Activated T-cell treated with anti-CD3 and anti-CD28 coated beads, Interleukin-2, amount 50 U/mL, for 24 hours (primary cell): Measurements from ENCODE around the gene WDFY4.

Experiments
- DNase-seq: peaks from one replicate; pipeline ENCODE4 v3.0.0-alpha.2; 2020
- H3K27ac Mint-ChIP-seq: 2 replicates; pipeline ENCODE4 v1.8.0; 2020; ENCODE audit warnings: mild to moderate bottlenecking, mixed read lengths
- H3K27me3 Mint-ChIP-seq: 2 replicates; pipeline ENCODE4 v1.8.0; 2020; ENCODE audit warnings: mixed read lengths
- H3K36me3 Mint-ChIP-seq: 2 replicates; pipeline ENCODE4 v1.8.0; 2020; ENCODE audit warnings: low read depth, mixed read lengths
- H3K4me1 Mint-ChIP-seq: 2 replicates; pipeline ENCODE4 v1.8.0; 2020; ENCODE audit warnings: low read depth, mixed read lengths
- H3K4me3 Mint-ChIP-seq: 2 replicates; pipeline ENCODE4 v1.8.0; 2020; ENCODE audit warnings: mild to moderate bottlenecking, moderate library complexity, mixed read lengths
- H3K9me3 Mint-ChIP-seq: 2 replicates; pipeline ENCODE4 v1.8.0; 2020; ENCODE audit warnings: mixed read lengths

The WDFY4 gene

DNA sequence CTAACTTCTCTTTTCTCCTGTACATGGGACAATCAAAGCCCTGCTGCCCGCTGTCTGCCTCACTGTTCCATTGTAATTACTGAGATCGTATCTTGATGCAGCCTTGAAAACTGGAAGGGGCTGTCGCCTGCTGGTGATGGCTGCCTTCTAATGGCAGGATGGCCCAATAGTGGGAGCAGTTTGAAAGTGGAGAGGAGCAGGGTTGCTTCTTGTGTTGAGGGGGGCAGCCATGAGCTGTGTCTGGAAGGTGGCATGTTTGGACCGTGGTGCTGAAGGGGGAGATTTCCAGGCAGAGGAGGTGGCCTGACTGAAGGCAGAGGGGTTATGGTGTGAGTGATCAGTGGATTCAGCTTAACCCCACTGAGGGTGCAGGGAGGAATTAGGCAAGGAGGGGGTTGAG lies 8.1 kb downstream of the WDFY4 start:
- Mint-ChIP-seq H3K27ac (no peak overlapping the region), H3K36me3 (no peaks in the 10 kb centered on the region), H3K27me3 (peaks cover 8% of the 10 kb centered on the region), H3K4me1 (no peaks in the 10 kb centered on the region), H3K4me3 (no peak overlapping the region), H3K9me3 (no peaks in the 10 kb centered on the region)
- DNase-seq = no peak

GRCh38 chr10:48693206-48693605 lies 8.5 kb downstream of the WDFY4 start:
- no peak overlapping the region for H3K27ac Mint-ChIP-seq
- H3K27me3 Mint-ChIP-seq = peaks cover 8% of the 10 kb centered on the region
- H3K4me3 Mint-ChIP-seq = no peak overlapping the region
- H3K4me1 Mint-ChIP-seq = no peaks in the 10 kb centered on the region
- H3K9me3 Mint-ChIP-seq = no peaks in the 10 kb centered on the region
- no peaks in the 10 kb centered on the region for H3K36me3 Mint-ChIP-seq
- DNase-seq = no peak

GRCh38 chr10:48694371-48695030 lies 9.8 kb downstream of the WDFY4 start:
- peaks cover 5% of the 10 kb centered on the region for H3K27me3 Mint-ChIP-seq
- H3K27ac Mint-ChIP-seq = no peak overlapping the region
- no peak for DNase-seq
- no peaks in the 10 kb centered on the region for H3K4me1 Mint-ChIP-seq
- H3K36me3 Mint-ChIP-seq = no peaks in the 10 kb centered on the region
- H3K4me3 Mint-ChIP-seq = no peak overlapping the region
- H3K9me3 Mint-ChIP-seq = no peaks in the 10 kb centered on the region

GRCh38 chr10:48695636-48696534 lies 11.2 kb downstream of the WDFY4 start:
- no peak for DNase-seq
- H3K27ac Mint-ChIP-seq = no peak overlapping the region
- H3K36me3 Mint-ChIP-seq = no peaks in the 10 kb centered on the region
- no peaks in the 10 kb centered on the region for H3K9me3 Mint-ChIP-seq
- H3K27me3 Mint-ChIP-seq = peaks cover 5% of the 10 kb centered on the region
- H3K4me1 Mint-ChIP-seq = no peaks in the 10 kb centered on the region
- H3K4me3 Mint-ChIP-seq = no peak overlapping the region

DNA sequence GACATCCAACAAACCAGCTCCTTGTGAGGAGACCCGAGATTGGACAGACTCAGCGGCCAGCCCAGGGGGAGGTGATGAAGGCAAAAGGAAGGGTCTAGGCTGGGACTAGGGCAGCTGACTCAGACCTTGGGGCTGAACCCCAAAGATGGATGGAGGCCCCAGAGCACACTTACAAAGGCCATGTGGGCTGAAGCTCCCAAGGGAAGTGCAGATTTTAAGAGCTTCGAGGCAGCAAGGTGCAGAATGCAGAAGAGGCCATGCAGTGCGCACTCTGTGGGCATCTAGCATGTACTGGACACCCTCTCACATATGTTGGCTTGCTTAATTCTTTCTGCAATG lies 11.8 kb downstream of the WDFY4 start:
- Mint-ChIP-seq H3K9me3 (no peaks in the 10 kb centered on the region), H3K36me3 (no peaks in the 10 kb centered on the region), H3K27ac (no peak overlapping the region), H3K27me3 (peaks cover 3% of the 10 kb centered on the region), H3K4me1 (no peaks in the 10 kb centered on the region), H3K4me3 (no peak overlapping the region)
- DNase-seq = no peak

DNA sequence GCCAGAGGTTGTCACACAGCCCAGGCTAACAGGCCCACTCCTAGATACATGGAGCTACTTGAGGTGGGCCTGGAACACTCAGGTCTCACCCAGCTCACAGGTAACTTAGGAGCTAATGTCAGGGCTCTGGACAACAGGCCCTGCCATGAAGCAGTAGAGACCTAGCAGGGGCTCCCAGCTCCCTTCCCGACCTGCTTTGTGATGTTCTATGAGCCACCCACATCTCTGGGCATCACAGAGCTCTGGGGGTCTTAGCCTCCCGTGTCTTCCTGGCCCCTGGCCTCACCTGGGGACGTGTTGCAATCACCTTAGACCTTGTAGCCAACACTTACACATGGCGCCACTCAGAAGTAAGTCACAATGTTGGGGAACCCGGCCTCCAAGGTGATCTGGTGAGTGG lies 12.4 kb downstream of the WDFY4 start:
- H3K4me1 Mint-ChIP-seq = no peaks in the 10 kb centered on the region
- DNase-seq = no peak
- H3K9me3 Mint-ChIP-seq = no peaks in the 10 kb centered on the region
- H3K27me3 Mint-ChIP-seq = no peaks in the 10 kb centered on the region
- H3K36me3 Mint-ChIP-seq = no peaks in the 10 kb centered on the region
- no peak overlapping the region for H3K4me3 Mint-ChIP-seq
- no peak overlapping the region for H3K27ac Mint-ChIP-seq

GRCh38 chr10:48697821-48698764 lies 13.4 kb downstream of the WDFY4 start:
- H3K4me1 Mint-ChIP-seq = no peaks in the 10 kb centered on the region
- no peak for DNase-seq
- no peaks in the 10 kb centered on the region for H3K9me3 Mint-ChIP-seq
- no peaks in the 10 kb centered on the region for H3K36me3 Mint-ChIP-seq
- H3K27me3 Mint-ChIP-seq = peaks cover 3% of the 10 kb centered on the region
- no peak overlapping the region for H3K4me3 Mint-ChIP-seq
- H3K27ac Mint-ChIP-seq = no peak overlapping the region

- no peak for DNase-seq
- Mint-ChIP-seq H3K27ac (no peak overlapping the region), H3K4me3 (no peak overlapping the region), H3K9me3 (no peaks in the 10 kb centered on the region), H3K27me3 (peaks cover 3% of the 10 kb centered on the region), H3K4me1 (no peaks in the 10 kb centered on the region), H3K36me3 (no peaks in the 10 kb centered on the region)
Observed at GRCh38 chr10:48699011-48699627, 14.4 kb downstream of the WDFY4 start.

DNA sequence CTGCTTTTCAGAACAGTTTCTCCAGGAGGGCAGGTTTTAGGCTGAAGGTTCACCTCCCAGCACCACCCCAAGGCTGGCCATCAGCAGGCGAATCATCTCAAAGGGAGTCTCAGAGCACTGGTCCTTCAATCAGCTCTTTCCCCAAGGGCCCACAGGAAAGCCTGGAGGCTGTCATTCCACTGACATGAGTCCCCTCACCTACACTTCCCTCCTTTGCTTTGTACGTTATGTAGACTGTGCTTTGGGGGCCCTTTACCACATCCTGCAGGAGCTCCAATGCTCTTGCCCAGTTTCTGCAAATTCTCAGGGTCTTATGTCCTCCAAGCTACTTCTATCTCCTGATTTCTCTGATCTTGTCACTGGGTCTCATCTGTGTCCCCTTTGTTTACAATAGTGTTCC lies 15.4 kb downstream of the WDFY4 start:
- H3K27me3 Mint-ChIP-seq = peaks cover 3% of the 10 kb centered on the region
- H3K4me3 Mint-ChIP-seq = no peak overlapping the region
- no peaks in the 10 kb centered on the region for H3K9me3 Mint-ChIP-seq
- DNase-seq = no peak
- H3K27ac Mint-ChIP-seq = no peak overlapping the region
- no peaks in the 10 kb centered on the region for H3K4me1 Mint-ChIP-seq
- H3K36me3 Mint-ChIP-seq = no peaks in the 10 kb centered on the region

GRCh38 chr10:48700493-48700892 lies 15.8 kb downstream of the WDFY4 start:
- no peaks in the 10 kb centered on the region for H3K4me1 Mint-ChIP-seq
- no peak for DNase-seq
- H3K4me3 Mint-ChIP-seq = no peak overlapping the region
- no peaks in the 10 kb centered on the region for H3K9me3 Mint-ChIP-seq
- no peak overlapping the region for H3K27ac Mint-ChIP-seq
- H3K36me3 Mint-ChIP-seq = no peaks in the 10 kb centered on the region
- peaks cover 7% of the 10 kb centered on the region for H3K27me3 Mint-ChIP-seq

- no peak for DNase-seq
- no peaks in the 10 kb centered on the region for H3K36me3 Mint-ChIP-seq
Observed at GRCh38 chr10:48701139-48701901, 16.6 kb downstream of the WDFY4 start.

GRCh38 chr10:48701941-48702340 lies 17.3 kb downstream of the WDFY4 start:
- H3K36me3 Mint-ChIP-seq = no peaks in the 10 kb centered on the region
- H3K9me3 Mint-ChIP-seq = no peaks in the 10 kb centered on the region
- no peak for DNase-seq
- no peaks in the 10 kb centered on the region for H3K4me1 Mint-ChIP-seq
- no peak overlapping the region for H3K27ac Mint-ChIP-seq
- H3K4me3 Mint-ChIP-seq = no peak overlapping the region
- H3K27me3 Mint-ChIP-seq = peaks cover 15% of the 10 kb centered on the region

More at GRCh38 chr10:48701139-48701901, 16.6 kb downstream of the WDFY4 start:
- H3K4me1 Mint-ChIP-seq = no peaks in the 10 kb centered on the region
- no peak overlapping the region for H3K27ac Mint-ChIP-seq
- H3K27me3 Mint-ChIP-seq = peaks cover 15% of the 10 kb centered on the region
- H3K4me3 Mint-ChIP-seq = no peak overlapping the region
- H3K9me3 Mint-ChIP-seq = no peaks in the 10 kb centered on the region

DNA sequence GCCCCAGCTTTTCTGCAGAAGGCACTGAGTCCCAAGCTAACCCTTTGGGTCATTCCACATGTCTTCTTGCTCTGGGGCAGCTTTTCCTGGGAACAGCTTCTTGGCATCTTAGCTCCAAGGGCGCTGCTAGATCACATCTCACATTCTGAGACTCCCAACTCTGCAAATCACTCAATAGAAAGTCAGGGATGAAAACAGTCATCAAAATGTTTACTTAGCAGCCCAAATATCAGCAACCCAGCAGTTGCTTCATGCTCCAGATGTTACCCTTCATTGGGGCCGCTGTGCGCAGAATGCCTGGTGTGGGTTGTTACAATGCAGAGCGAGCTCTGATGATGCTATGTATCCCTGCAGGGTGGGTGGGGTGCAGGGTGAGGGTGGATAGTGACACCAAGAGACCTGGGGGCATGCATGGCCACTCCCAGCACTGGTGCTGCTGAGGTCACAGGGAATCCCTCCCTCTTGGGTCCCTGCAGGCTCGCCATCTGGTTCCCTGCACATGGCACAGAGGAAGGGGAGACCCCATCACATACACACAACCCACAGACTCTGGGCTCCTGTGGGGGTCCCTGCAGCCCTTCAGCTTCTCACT lies 19.0 kb downstream of the WDFY4 start:
- Mint-ChIP-seq H3K4me3 (no peak overlapping the region), H3K27me3 (peaks cover 21% of the 10 kb centered on the region), H3K9me3 (no peaks in the 10 kb centered on the region), H3K4me1 (no peaks in the 10 kb centered on the region), H3K27ac (no peak overlapping the region), H3K36me3 (no peaks in the 10 kb centered on the region)
- no peak for DNase-seq
